ENCODE data around the gene ARHGEF18. TPM values are rescaled to one million over a fixed set of nuclear protein-coding genes. Genes with fewer than 3 reads are reported as not detected.
"Not testable (repeated sequence)": the region's sequence is repeated elsewhere in the genome, so short reads cannot be mapped to it uniquely, and the experiment has no call there.

ARHGEF18 gene
- 10 to 100 TPM in 2 of 3 donors, 1 to 10 TPM in 1; 9.1 to 17.1 (median 12.7) TPM for polyA plus RNA-seq

DNA sequence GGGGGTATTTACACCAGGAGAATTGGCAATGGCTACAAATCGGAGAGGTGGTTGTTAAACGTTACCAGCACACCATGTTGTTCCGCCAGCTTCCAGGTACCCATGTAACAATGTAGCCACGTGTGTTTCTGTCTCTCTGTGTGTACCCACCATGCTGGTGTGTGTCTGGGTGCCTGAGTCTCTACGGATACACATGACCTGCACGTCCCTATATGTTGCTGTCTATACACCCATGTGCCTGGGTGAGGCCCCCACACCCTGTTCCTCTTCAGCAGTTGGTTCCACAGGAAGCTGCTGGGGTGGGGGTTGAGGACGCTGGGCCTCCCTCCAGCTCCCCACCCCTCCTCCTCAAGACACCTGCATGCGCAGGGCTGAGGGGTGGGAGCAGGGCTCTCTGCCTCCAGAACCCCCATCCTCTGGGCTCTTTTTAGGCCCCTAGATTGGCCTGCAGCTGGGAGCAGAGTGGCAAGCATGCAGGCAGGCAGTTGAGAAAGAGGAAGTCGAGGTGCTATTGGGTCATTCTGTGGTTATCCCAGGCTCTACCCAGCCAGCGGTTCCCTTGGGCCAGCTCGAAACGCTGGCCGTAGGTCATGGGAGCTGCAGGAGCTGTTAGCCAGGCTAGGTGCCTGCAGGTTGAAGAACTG is at the start of gene ARHGEF18:
TSS of gene ARHGEF18 (plus strand) at position 351 of the 644 bp plus-strand sequence. CDS start 13,954 bp downstream, outside the sequence.
- H3K27ac ChIP-seq (ENCODE audit: low read depth, low read length) = no peak within 1 kb of the TSS
- WGBS, 3 donors = 49 to 77% (median 56%) methylated on average over 13 of the region's 13 CpGs

GRCh38 chr19:7301525-7301924 is 47.2 kb upstream of the ARHGEF18 start:
- WGBS, 3 donors = 57 to 87% (median 67%) methylated on average over 5 of the region's 5 CpGs
- H3K27ac ChIP-seq (ENCODE audit: low read depth, low read length) = no peak overlapping the region

DNA sequence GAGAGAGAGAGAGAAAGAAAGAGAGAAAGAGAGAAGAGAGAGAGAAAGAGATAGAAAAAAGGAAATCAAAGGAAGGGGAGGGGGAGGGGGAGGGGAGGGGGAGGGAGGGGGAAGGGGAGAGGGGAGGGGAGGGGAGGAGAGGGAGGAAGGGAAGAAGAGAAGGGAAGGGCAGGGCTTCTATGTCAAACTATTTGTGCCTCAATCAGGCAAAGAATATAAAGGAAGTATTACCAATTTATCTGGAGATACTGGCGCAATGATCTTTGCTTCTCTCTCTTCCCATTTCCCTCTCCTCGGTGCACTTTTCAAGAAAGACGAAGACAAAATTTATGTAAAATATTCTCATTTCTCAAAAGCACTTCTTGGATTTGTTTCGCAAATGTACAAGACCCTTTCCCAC is 45.3 kb upstream of the ARHGEF18 start:
- H3K27ac ChIP-seq (ENCODE audit: low read depth, low read length) = no peak overlapping the region
- WGBS, 3 donors = 64 to 85% (median 76%) methylated on average over 4 of the region's 4 CpGs

DNA sequence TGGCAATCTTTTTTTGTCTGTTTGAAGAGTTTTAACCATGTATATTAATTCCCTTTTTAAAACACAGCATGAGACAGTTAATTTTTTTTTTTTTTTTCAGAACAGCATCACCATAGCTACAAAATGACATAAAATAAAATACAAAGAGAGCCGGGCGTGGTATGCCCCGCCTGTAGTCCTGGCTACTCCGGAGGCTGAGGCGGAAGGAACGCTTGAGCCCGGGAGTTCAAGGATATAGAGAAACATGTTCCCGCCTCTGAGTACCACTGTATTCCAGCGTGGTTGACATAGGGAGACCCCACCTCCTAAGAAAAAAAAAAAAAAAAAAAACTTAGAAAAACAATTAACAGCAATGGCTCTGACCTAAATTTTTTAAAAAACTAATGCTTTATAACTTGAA is 44.5 kb upstream of the ARHGEF18 start:
- WGBS, 3 donors = 46 to 80% (median 64%) methylated on average over 9 of the region's 9 CpGs
- no peak overlapping the region for H3K27ac ChIP-seq (ENCODE audit: low read depth, low read length)

- no peak overlapping the region for H3K27ac ChIP-seq (ENCODE audit: low read depth, low read length)
- 79 to 93% (median 87%) methylated on average over 7 of the region's 7 CpGs for WGBS, 3 donors
Measured at GRCh38 chr19:7307590-7308218, 41.0 kb upstream of the ARHGEF18 start.

DNA sequence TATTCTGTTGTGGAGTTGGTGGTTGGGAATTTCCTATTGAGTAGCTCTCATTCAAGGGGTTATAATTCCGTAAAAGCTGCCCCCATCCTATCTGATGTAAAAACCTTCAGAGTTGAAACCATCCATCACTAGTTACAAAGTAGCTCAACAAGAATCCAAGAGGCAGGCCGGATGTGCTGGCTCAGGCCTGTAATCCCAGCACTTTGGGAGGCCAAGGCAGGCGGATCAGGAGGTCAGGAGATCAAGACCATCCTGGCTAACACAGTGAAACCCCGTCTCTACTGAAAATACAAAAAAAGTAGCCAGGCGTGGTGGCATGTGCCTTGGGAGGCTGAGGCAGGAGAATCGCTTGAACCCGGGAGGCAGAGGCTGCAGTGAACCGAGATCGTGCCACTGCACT is 40.4 kb upstream of the ARHGEF18 start:
- not testable (repeated sequence) for H3K27ac ChIP-seq (ENCODE audit: low read depth, low read length)
- 82 to 89% (median 82%) methylated on average over 9 of the region's 9 CpGs for WGBS, 3 donors

DNA sequence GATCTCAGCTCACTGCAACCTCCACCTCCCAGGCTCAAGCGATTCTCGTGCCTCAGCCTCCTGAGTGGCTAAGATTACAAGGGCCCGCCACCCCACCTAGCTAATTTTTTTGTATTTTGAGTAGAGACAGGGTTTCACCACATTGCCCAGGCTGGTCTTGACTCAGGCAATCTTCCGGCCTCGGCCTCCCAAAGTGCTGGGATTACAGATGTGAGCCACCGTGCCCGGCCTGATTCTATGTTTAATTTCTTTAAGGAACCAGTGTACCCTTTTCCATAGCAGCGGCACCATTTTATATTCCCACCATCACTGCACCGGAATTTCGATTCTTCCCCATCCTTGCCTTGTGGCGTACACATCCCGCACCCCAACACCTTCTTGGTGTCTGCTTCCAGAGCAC is 36.8 kb upstream of the ARHGEF18 start:
- 95 to 98% (median 98%) methylated on average over 12 of the region's 12 CpGs for WGBS, 3 donors
- no peak overlapping the region for H3K27ac ChIP-seq (ENCODE audit: low read depth, low read length)

- H3K27ac ChIP-seq (ENCODE audit: low read depth, low read length) = no peak overlapping the region
- 79 to 83% (median 82%) methylated on average over 7 of the region's 7 CpGs for WGBS, 3 donors
Measured at GRCh38 chr19:7312816-7313215, 35.9 kb upstream of the ARHGEF18 start.

- no peak overlapping the region for H3K27ac ChIP-seq (ENCODE audit: low read depth, low read length)
- WGBS, 3 donors = 45 to 50% (median 47%) methylated on average over 2 of the region's 2 CpGs
Measured at GRCh38 chr19:7318176-7318575, 30.6 kb upstream of the ARHGEF18 start.

- H3K27ac ChIP-seq (ENCODE audit: low read depth, low read length) = no peak overlapping the region
- WGBS, 3 donors = 76 to 84% (median 80%) methylated on average over 9 to 10 of the region's 10 CpGs
Measured at GRCh38 chr19:7326105-7326877, 22.4 kb upstream of the ARHGEF18 start.

- H3K27ac ChIP-seq (ENCODE audit: low read depth, low read length) = no peak overlapping the region
Measured at GRCh38 chr19:7327802-7328201, 20.9 kb upstream of the ARHGEF18 start.

DNA sequence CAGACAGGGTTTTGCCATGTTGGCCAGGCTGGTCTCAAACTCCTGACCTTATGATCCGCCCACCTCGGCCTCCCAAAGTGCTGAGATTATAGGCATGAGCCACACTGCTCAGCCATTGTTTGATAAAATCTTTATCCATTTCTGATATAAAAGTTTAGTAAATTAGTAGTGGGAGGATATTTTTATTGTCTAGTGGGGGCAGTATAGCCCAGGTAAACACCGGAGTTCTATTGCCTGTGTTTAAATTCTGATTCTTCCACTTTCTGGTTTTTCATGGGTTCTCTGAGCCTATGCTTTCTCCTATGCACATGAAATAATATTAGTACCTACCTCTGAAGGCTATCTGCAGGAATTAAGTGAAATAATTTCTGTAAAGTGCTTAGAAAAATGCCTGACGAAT is 20.1 kb upstream of the ARHGEF18 start:
- WGBS, 3 donors = 85 to 92% (median 85%) methylated on average over 4 of the region's 4 CpGs
- no peak overlapping the region for H3K27ac ChIP-seq (ENCODE audit: low read depth, low read length)

More at GRCh38 chr19:7327802-7328201, 20.9 kb upstream of the ARHGEF18 start:
- WGBS, 3 donors = 71 to 86% (median 80%) methylated on average over 1 of the region's 1 CpG

- H3K27ac ChIP-seq (ENCODE audit: low read depth, low read length) = no peak overlapping the region
- WGBS, 3 donors = 75 to 89% (median 88%) methylated on average over 4 of the region's 4 CpGs
Measured at GRCh38 chr19:7331446-7331845, 17.3 kb upstream of the ARHGEF18 start.

DNA sequence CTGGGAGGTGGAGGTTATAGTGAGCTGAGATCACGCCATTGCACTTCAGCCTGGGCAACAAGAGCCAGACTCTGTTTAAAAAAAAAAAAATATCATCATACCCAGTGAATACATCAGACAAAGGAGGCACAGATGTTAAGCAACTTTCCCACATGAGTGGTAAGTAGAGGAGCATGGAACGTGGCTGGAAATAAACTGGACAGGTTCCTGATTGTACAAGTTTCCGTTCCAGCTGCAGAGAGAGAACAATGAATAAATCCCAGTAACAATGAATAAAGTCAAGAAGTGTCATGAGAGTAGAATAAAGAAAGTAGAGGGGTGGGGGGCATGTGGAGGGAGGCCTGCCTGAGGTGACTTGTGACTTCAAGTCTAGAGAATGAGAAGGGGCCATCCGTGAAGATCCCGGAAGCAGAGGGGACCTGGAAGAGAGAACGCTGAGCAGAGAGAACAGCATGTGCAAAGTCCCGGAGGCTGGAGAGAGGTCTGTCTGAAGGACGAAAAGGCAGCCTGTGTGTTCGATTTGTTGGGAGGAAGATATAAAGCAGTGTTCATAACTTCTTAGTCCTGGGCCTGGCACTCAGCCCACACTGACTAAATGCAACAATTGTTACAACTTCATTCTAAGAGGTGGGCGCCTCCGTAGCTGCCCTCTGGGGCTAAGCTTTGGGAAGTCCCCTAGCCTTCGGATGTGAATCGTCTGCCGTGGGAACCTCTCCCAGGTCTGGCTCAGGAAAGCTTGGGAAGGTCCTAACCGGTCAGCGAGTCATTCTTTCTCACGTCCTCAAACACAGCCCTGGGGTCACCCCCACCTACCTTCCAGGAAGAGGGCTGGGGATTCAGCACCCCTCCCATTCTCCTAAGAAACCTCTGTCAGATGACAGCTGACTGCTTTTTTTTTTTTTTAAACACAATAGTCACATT is 15.3 kb upstream of the ARHGEF18 start:
- no peak overlapping the region for H3K27ac ChIP-seq (ENCODE audit: low read depth, low read length)
- WGBS, 3 donors = 34 to 60% (median 44%) methylated on average over 17 of the region's 17 CpGs

DNA sequence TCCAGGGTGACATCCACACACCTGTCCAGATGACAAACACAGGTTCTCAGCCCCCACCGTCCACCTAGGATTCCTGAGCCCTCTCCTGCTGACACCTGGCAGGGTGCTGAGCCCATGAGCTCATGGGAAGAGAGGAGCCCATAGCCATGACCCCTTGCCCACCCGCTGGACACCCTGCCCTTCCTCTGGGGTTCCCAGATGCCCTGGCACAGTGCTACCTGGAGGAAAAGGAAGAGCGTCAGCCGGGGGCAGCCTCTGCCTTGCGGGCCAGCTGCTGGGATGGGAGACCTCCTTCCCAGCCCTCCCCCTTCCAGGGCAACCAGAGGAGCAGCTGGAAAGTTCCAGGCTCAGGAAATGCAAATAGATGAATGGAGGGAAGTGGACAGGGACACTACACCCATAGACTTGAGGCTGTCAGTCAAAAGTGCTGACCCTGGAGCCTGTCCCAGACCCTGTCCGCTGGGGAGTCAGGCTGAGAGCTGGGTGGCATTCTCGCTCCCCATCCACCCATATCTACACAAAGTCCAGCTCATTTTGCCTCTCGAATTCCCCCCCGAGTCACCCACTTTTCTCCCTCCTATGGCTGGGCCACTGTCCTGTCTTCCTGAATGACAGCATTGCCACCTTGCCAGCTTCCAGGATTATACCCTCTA is 12.3 kb upstream of the ARHGEF18 start:
- no peak overlapping the region for H3K27ac ChIP-seq (ENCODE audit: low read depth, low read length)
- 72 to 88% (median 75%) methylated on average over 9 of the region's 9 CpGs for WGBS, 3 donors

GRCh38 chr19:7337380-7338194 is 11.2 kb upstream of the ARHGEF18 start:
- no peak overlapping the region for H3K27ac ChIP-seq (ENCODE audit: low read depth, low read length)

More at GRCh38 chr19:7337380-7338194, 11.2 kb upstream of the ARHGEF18 start:
- 40 to 78% (median 58%) methylated on average over 12 of the region's 12 CpGs for WGBS, 3 donors
